D721Med (cell line): Measurements from ENCODE around the gene KCTD1.

Source experiments
- DNase-seq: peaks from one replicate; pipeline ENCODE4 v3.0.0; 2011; ENCODE audit warnings: low spot score; ENCODE audit not compliant: insufficient read length
- FAIRE-seq: peaks from 2 replicates; lab custom pipeline; 2011; peaks lifted over from hg19 to GRCh38; lab: Jason Lieb, UNC
- CTCF ChIP-seq: IDR thresholded peaks from 2 replicates; pipeline ENCODE4 v1.5.1; 2012; ENCODE audit warnings: mild to moderate bottlenecking, control low read depth; ENCODE audit not compliant: insufficient read depth; ENCODE audit errors: missing control alignments

The KCTD1 gene

GRCh38 chr18:26506012-26506411, 42.3 kb downstream of the KCTD1 start:
- TF ChIP-seq CTCF, result no peak
- DNase-seq, result no peak
- FAIRE-seq, result no peak

GRCh38 chr18:26504831-26505230, 43.5 kb downstream of the KCTD1 start:
- FAIRE-seq, result no peak
- DNase-seq, result no peak
- TF ChIP-seq CTCF, result no peak

- DNase-seq (no peak), FAIRE-seq (no peak)
- no peak for TF ChIP-seq CTCF
Observed at GRCh38 chr18:26503382-26503781, 45.0 kb downstream of the KCTD1 start.

GRCh38 chr18:26502823-26503222, 45.5 kb downstream of the KCTD1 start:
- TF ChIP-seq CTCF, result no peak
- DNase-seq (no peak), FAIRE-seq (no peak)

GRCh38 chr18:26497866-26498265, 50.5 kb downstream of the KCTD1 start:
- FAIRE-seq, result no peak
- TF ChIP-seq CTCF, result no peak
- DNase-seq, result no peak

GRCh38 chr18:26496528-26496927, 51.8 kb downstream of the KCTD1 start:
- no peak for TF ChIP-seq CTCF
- peak; percentile 67 for FAIRE-seq
- DNase-seq, result no peak

GRCh38 chr18:26495287-26495686, 53.1 kb downstream of the KCTD1 start:
- no peak for TF ChIP-seq CTCF
- FAIRE-seq, result peak; percentile 56
- DNase-seq, result no peak
